Right cardiac atrium (tissue), 5 donors: ENCODE measurements around the gene PGP. TPM values are rescaled to one million over a fixed set of nuclear protein-coding genes. Genes with fewer than 3 reads are reported as not detected.

ENCODE experiments used
- ATAC-seq, 2 donors: fragments of 200-7000 bp; cut with Tn5 transposase; one replicate each; pipeline versions ENCODE4 v1.8.0 to v1.9.1; 2020; ENCODE audit warnings: moderate library complexity in 2 of 2, mild to moderate bottlenecking in 1 of 2
- DNase-seq, 3 donors: peaks; one replicate each; pipeline ENCODE4 v3.0.0-alpha.2; 2020
- H3K27ac ChIP-seq: one replicate; pipeline ENCODE4 v1.5.1; 2013; ENCODE audit warnings: mild to moderate bottlenecking, low read length, control low read depth, moderate library complexity
- H3K27me3 ChIP-seq: one replicate; pipeline ENCODE4 v1.6.1; 2013; ENCODE audit not compliant: control insufficient read depth, insufficient read depth
- H3K4me1 ChIP-seq: one replicate; pipeline ENCODE4 v1.6.1; 2013; ENCODE audit warnings: low read length; ENCODE audit not compliant: control insufficient read depth, insufficient read depth
- H3K4me3 ChIP-seq: one replicate; pipeline ENCODE4 v1.5.1; 2013; ENCODE audit warnings: low read length, control low read depth
- H3K9me3 ChIP-seq: one replicate; pipeline ENCODE4 v1.6.1; 2013; ENCODE audit warnings: low read length; ENCODE audit not compliant: control insufficient read depth
- WGBS: extraction: QIAGEN DNeasy Blood & Tissue Kit; methylation state at CpG from one replicate; pipeline ENCODE4 v1.1.7; 2013; 5-methylcytosine and 5-hydroxymethylcytosine counted together
- intact Hi-C, 4 donors: fragments of 100-400 bp; cut with DNase I; formaldehyde crosslinking; loops; one replicate each; pipeline versions ENCODE4 v1.11.0 to v1.14.0; 2022 to 2023
- polyA plus RNA-seq: library from polyadenylated mRNA; stranded (reverse); fragments of 200-250 nt; gene quantifications from one replicate; pipeline ENCODE4 v1.2.3, GENCODE V29; 2013
- total RNA-seq, 4 donors: library from RNA; stranded (reverse); fragmentation: NEBNext Ultra II Directional; extraction: Animal tissue kit (Norgen Biotek cat#: 25700); gene quantifications; one replicate each; pipeline ENCODE4 v1.2.1, GENCODE V29; 2021
- donor health status: healthy with polysubstance abuse.
- donor health status: DM: no; HTN: yes; CAD: no.
- donor health status: DM: no; HTN: no; CAD: no.
- donor health status: DM: no; HTN: yes; CAD: no; lungs with severe emphysema.
- donor health status: DM: yes; HTN: yes; CAD: no.

Gene PGP
- total and polyA plus RNA-seq, 5 donors: 19.3 to 24.8 (median 21.5) TPM

- intact Hi-C loops: no loop called here
- Histone ChIP-seq H3K9me3 (no peaks in the 10 kb centered on the region), H3K27me3 (no peaks in the 10 kb centered on the region), H3K27ac (peak overlapping the region; percentile 48), H3K4me3 (peak overlapping the region; percentile 85), H3K4me1 (peaks cover 12% of the 10 kb centered on the region)
- ATAC-seq (no peak), DNase-seq (peak in 2 of 3 donors; percentile 66 to 72)
- whole genome bisulfite sequencing: 47% methylated on average over 19 of the region's 19 CpGs
These were observed 2.0 kb downstream of the PGP start for GRCh38 chr16:2212362-2213324.

- 75% methylated on average over 11 of the region's 11 CpGs for WGBS
- Histone ChIP-seq H3K27ac (peak overlapping the region; percentile 43), H3K4me1 (peaks cover 12% of the 10 kb centered on the region), H3K9me3 (no peaks in the 10 kb centered on the region), H3K27me3 (no peaks in the 10 kb centered on the region), H3K4me3 (no peak overlapping the region)
- intact Hi-C loops: no loop called here
- no peak for ATAC-seq
- peak in 1 of 3 donors; percentile 61 for DNase-seq
These were observed 2.7 kb downstream of the PGP start for GRCh38 chr16:2211923-2212347.

GRCh38 chr16:2210386-2211365, 4.0 kb downstream of the PGP start, which contains the start of gene BRICD5:
TSS of gene BRICD5 (minus strand) at chr16:2210863. CDS start at chr16:2210833, 30 bp downstream.
- intact Hi-C loops: no loop called here
- no peak for ATAC-seq
- peaks cover 15% of the 10 kb centered on the region for H3K4me1 ChIP-seq
- H3K27ac ChIP-seq: no peak within 1 kb of the TSS
- 68% methylated on average over 24 of the region's 24 CpGs for WGBS
- DNase-seq: peak in 1 of 3 donors; percentile 63
- no peak within 1 kb of the TSS for H3K4me3 ChIP-seq
- no peaks in the 10 kb centered on the region for H3K27me3 ChIP-seq
- H3K9me3 ChIP-seq: no peaks in the 10 kb centered on the region

GRCh38 chr16:2210009-2210332, 4.7 kb downstream of the PGP start:
- H3K27ac ChIP-seq: no peak overlapping the region
- no peaks in the 10 kb centered on the region for H3K9me3 ChIP-seq
- DNase-seq: peak in 1 of 3 donors; percentile 57
- H3K4me1 ChIP-seq: peaks cover 15% of the 10 kb centered on the region
- intact Hi-C loops: no loop called here
- WGBS: 90% methylated on average over 17 of the region's 17 CpGs
- ATAC-seq: no peak
- no peaks in the 10 kb centered on the region for H3K27me3 ChIP-seq
- H3K4me3 ChIP-seq: no peak overlapping the region

GRCh38 chr16:2209258-2210008, 5.2 kb downstream of the PGP start:
- 87% methylated on average over 29 of the region's 29 CpGs for WGBS
- Histone ChIP-seq H3K9me3 (no peaks in the 10 kb centered on the region), H3K4me1 (peaks cover 19% of the 10 kb centered on the region), H3K27me3 (no peaks in the 10 kb centered on the region), H3K27ac (no peak overlapping the region), H3K4me3 (no peak overlapping the region)
- ATAC-seq (no peak), DNase-seq (peak in 1 of 3 donors; percentile 56)
- intact Hi-C loops: loop anchor here in 1 of 4 donors (10.0 kb wide), 1 partner anchor 55 kb away; the partner anchor contains the start of gene TRAF7

GRCh38 chr16:2208772-2209171, 5.9 kb downstream of the PGP start:
- H3K4me1 ChIP-seq: peaks cover 18% of the 10 kb centered on the region
- no peak overlapping the region for H3K27ac ChIP-seq
- peak in 1 of 3 donors; percentile 58 for DNase-seq
- H3K4me3 ChIP-seq: no peak overlapping the region
- H3K9me3 ChIP-seq: no peaks in the 10 kb centered on the region
- no peaks in the 10 kb centered on the region for H3K27me3 ChIP-seq
- intact Hi-C loops: loop anchor here in 1 of 4 donors (10.0 kb wide), 1 partner anchor 54 kb away; the partner anchor contains the start of gene TRAF7
- WGBS: 93% methylated on average over 9 of the region's 9 CpGs
- no peak for ATAC-seq

GRCh38 chr16:2208308-2208707, 6.3 kb downstream of the PGP start:
- WGBS: 71% methylated on average over 23 of the region's 23 CpGs
- intact Hi-C loops: loop anchor here in 1 of 4 donors (10.0 kb wide), 1 partner anchor 54 kb away; the partner anchor contains the start of gene TRAF7
- Histone ChIP-seq H3K27me3 (no peaks in the 10 kb centered on the region), H3K4me3 (no peak overlapping the region), H3K27ac (no peak overlapping the region), H3K4me1 (peaks cover 17% of the 10 kb centered on the region), H3K9me3 (no peaks in the 10 kb centered on the region)
- peak in 1 of 3 donors; percentile 63 for DNase-seq
- no peak for ATAC-seq

- H3K27ac ChIP-seq: no peak overlapping the region
- H3K4me1 ChIP-seq: peaks cover 14% of the 10 kb centered on the region
- H3K27me3 ChIP-seq: no peaks in the 10 kb centered on the region
- intact Hi-C loops: loop anchor here in 1 of 4 donors (10.0 kb wide), 1 partner anchor 53 kb away; the partner anchor contains the start of gene TRAF7
- H3K4me3 ChIP-seq: no peak overlapping the region
- no peaks in the 10 kb centered on the region for H3K9me3 ChIP-seq
- DNase-seq (peak in 1 of 3 donors; percentile 41), ATAC-seq (no peak)
- WGBS: 87% methylated on average over 9 of the region's 9 CpGs
These were observed 6.8 kb downstream of the PGP start for GRCh38 chr16:2207872-2208271.

- H3K9me3 ChIP-seq: no peaks in the 10 kb centered on the region
- H3K27ac ChIP-seq: no peak overlapping the region
- intact Hi-C loops: loop anchor here in 1 of 4 donors (10.0 kb wide), 1 partner anchor 52 kb away; the partner anchor contains the start of gene TRAF7
- ATAC-seq (no peak), DNase-seq (peak in 2 of 3 donors; percentile 64 to 67)
- H3K4me1 ChIP-seq: peaks cover 11% of the 10 kb centered on the region
- no peak overlapping the region for H3K4me3 ChIP-seq
- no peaks in the 10 kb centered on the region for H3K27me3 ChIP-seq
- 91% methylated on average over 23 of the region's 23 CpGs for WGBS
These were observed 7.7 kb downstream of the PGP start for GRCh38 chr16:2206780-2207433.
